HG02973 (cell line): ENCODE data around the gene SLAMF6.
"Not testable (repeated sequence)": the region's sequence is repeated elsewhere in the genome, so short reads cannot be mapped to it uniquely, and the experiment has no call there.

Source experiments
- ATAC-seq: cut with Tn5 transposase; IDR thresholded peaks from one replicate; pipeline ENCODE4 v1.9.1; 2021; ENCODE audit warnings: moderate library complexity; ENCODE audit not compliant: unreplicated experiment

The SLAMF6 gene

GRCh38 chr1:160515908-160516307 is 7.1 kb downstream of the SLAMF6 start:
- not testable (repeated sequence) for ATAC-seq

- ATAC-seq, result no peak
Measured at GRCh38 chr1:160504651-160505050, 18.4 kb downstream of the SLAMF6 start.

DNA sequence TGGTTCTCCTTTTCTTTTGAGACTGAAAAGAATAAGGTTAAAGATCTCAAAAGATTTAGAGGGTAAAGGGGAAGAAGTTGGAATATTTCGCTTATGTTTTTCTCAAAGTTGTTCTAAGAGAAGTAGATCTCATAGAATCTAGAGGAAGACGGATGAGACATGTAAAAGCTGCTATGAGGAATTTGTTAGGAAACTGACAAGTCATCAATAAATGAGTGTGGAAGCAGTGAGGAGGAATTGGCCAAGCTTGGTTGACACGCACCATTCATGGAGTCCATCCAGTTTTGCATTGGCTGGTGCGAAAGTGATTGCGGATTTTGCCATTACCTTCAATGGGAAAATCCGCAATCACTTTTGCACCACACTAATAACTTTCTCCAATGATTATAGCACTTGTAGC is 20.0 kb downstream of the SLAMF6 start:
- ATAC-seq, result no peak

DNA sequence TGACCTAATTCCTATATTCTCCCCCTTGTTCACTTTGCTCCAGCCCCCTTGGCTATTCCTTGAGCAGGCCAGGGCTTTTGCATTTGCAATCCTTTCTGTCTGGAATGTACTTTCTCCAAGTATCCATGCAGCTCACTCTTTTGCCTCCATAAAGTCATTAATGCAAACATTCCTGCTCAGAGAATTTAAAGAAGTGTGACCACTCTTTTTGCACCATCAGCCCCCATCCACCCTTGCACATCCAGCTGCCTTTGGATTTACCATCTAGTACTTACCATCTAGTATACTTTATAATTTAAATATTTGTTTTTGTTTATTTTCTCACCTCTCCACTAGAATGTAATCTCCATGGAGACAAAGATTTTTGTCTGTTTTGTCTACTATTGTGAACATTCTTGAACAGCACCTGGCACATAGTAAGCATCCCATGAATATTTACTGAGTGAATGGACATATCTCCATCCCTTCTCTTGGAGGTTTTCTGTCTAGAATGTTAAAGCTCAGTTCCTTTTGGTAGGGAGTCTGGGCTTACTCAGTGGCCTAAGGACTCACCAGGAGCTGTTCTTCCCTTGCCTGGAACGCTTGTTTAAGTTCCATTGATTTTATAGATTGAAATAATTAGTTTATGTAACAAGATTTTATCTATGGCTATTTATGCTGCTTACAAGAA is 22.6 kb downstream of the SLAMF6 start:
- no peak for ATAC-seq

- ATAC-seq, result no peak
Measured at GRCh38 chr1:160499631-160500030, 23.4 kb downstream of the SLAMF6 start.

- ATAC-seq, result not testable (repeated sequence)
Measured at GRCh38 chr1:160498301-160499065, 24.6 kb downstream of the SLAMF6 start.

DNA sequence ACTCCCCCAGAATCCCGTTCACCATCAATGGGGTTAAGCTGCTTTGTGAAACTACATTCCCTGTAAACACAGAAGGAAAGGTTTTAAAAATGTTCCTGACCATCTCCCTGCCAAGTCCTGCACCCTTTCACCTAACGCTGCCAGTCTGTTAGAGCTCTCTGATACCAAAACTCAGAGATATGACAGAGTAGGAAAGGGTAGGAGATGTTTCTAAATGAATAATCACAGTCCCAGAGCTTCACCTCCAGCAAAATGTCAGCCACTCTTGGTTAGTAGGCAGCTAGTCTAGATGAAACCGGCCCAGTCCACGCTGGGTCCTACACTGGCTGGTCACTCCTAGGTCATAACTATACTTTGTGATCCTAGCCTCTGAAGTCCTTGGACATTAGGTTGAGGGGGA is 26.7 kb downstream of the SLAMF6 start:
- ATAC-seq, result no peak

- no peak for ATAC-seq
Measured at GRCh38 chr1:160494620-160495019, 28.4 kb downstream of the SLAMF6 start.

- no peak for ATAC-seq
Measured at GRCh38 chr1:160492617-160493016, 30.4 kb downstream of the SLAMF6 start.

DNA sequence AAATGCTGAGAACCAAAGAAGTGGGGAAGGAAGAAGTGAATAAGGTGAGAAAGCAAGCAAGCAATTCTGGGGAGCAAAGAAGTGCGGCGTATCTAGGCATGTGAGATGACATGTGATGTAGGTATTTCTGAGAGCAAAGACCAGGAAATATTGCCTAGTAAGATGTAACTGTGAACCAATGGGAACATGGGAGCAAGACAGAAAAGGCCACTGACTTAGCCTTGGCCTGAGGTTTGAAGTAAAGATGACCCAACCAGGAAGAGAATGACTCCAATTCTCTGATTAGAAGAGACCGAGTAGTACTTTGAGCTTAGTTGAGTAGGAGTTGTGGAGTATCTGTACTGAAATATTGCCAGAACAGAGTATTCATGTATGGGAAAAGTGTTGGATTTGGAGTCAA is 31.1 kb downstream of the SLAMF6 start:
- no peak for ATAC-seq

DNA sequence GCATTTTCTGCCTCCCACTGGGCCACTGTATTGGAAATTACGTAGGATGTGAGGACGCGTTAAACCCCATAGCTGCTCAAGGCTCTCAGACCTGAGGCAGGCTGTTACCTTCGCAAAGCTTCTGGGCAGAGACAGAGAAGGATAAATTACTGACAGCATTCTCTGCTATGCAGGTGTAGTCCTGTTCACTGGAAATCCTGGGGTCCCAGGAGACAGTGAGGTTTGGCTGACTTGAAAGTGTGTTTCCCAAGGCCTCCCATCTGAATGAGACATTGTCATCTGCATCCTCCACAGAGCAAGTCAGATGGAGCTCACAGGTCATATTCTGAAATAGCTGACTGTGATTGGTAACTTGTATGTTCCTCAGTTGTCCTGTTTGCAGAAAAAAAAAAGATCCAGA is 32.0 kb downstream of the SLAMF6 start:
- ATAC-seq, result no peak

GRCh38 chr1:160489513-160490261 is 33.4 kb downstream of the SLAMF6 start:
- ATAC-seq, result no peak

- no peak for ATAC-seq
Measured at GRCh38 chr1:160488347-160489058, 34.6 kb downstream of the SLAMF6 start.

DNA sequence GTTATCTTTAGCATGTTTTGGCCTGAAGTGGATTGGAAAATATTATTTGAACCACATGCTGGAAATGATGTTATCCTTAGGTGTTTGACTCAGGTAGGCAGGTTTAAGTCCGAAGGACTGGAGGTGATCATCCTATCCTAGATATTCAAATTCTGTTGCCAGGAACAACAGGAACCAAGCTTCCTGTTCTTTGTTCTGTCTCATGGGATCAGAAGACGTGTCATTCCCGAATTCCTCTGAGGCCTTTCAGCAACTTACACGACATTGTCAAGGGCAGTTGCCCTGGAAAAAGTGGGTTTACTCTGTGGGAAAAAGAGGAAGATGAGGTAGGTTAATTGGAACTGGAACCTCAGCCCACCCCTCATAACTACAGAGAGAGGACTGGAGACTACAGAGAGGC is 36.6 kb downstream of the SLAMF6 start:
- no peak for ATAC-seq

- ATAC-seq, result no peak
Measured at GRCh38 chr1:160483505-160484185, 39.4 kb downstream of the SLAMF6 start.

DNA sequence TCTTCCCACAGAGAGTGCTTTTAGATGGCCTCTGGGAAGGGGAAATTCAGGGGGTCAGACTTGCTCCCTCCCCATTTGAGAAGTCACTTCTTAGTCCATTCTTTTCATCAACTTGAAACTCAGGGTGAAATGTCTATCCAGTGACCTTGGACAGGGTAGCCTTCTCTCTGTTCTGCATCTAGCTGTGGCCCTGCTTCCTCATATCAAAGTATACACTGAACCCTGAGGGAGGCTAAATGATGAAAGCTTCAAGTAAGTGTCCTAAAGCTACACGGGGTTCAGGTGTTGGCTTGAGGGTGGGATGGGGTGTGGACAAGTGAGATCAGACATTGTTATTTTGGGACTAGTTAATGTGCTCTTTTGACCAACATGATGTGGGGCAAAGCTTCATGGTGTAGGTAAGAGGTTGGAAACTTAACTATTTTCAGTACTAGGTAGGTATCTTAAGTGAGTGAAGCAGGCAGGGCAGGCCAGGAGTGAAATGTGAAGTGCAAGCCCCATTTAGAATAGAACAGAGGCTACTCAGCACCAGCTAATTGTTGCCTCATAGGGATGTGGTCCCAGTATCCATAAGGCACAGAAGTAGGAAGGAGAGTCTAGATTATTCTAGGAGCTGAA is 41.0 kb downstream of the SLAMF6 start:
- ATAC-seq, result no peak

GRCh38 chr1:160480781-160481180 is 42.3 kb downstream of the SLAMF6 start:
- ATAC-seq, result not testable (repeated sequence)

DNA sequence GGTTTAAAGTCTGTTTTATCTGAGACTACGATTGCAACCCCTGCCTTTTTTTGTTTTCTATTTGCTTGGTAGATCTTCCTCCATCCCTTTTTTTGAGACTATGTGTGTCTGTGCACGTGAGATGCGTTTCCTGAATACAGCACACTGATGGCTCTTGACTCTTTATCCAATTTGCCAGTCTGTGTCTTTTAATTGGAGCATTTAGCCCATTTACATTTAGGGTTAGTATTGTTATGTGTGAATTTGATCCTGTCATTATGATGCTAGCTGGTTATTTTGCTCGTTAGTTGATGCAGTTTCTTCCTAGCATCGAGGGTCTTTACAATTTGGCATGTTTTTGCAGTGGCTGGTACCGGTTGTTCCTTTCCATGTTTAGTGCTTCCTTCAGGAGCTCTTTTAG is 44.0 kb downstream of the SLAMF6 start:
- ATAC-seq, result not testable (repeated sequence)

DNA sequence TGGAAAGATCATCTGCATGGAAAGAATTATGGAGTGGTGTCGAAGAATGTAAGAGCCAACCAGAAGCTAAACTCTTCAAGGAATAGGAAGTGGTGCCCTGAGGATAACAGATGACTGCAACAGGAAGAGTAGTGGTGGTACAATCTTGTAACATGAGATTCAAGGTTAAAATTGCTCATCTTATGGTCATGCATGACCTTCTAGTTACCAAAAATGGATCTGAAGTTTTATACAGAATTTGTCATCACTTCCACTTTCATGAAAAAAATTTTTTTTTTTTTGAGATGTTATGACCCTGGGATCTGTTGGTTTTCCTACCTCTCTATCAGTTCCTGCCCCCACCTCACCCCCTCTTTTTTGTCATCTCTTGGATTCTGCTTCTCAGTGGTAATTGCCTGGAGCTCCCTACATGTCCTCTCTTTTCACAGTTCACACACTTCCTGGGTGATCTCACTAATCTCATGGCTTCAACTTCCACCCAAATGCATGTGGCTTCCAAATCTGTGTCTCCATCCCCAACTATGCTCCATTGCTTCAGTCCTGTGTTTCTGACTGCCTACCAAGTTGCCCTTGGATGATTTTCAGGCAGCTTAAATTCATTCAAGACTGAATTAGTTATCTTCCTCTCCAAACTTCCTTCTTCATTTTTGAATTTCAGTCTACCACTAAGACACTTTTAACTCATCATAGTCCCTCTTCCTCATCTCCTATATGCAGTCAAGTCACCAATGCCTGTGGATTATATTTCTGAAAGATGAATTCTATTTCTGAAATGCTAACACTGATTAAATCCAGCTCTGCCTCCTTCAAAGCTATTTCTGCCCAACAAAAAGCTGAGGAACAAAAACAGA is 48.4 kb downstream of the SLAMF6 start:
- ATAC-seq, result peak; percentile 80
